Heart right ventricle (tissue), 16 donors: ENCODE results near the gene VTI1B. TPM values are rescaled to one million over a fixed set of nuclear protein-coding genes. Genes with fewer than 3 reads are reported as not detected.

Experiments
- ATAC-seq, 8 donors: fragments of 200-7000 bp; cut with Tn5 transposase; one replicate each; pipeline ENCODE4 v1.9.1; 2020; ENCODE audit warnings: mild to moderate bottlenecking in 8 of 8, moderate library complexity in 8 of 8, moderate number of reproducible peaks in 1 of 8
- DNase-seq, 2 donors: peaks; one replicate each; pipeline ENCODE4 v3.0.0-alpha.2; 2020
- H3K27ac ChIP-seq, 10 donors: fragments of 200-600 bp; sonication (generic) in 2 of 10; one replicate each; pipeline versions ENCODE4 v1.5.0 to v1.8.0; 2020 to 2022; ENCODE audit warnings: mild to moderate bottlenecking in 3 of 10
- H3K27me3 ChIP-seq, 7 donors: fragments of 200-600 bp; one replicate each; pipeline ENCODE4 v1.8.0; 2021 to 2022; ENCODE audit warnings: mild to moderate bottlenecking in 2 of 7
- H3K36me3 ChIP-seq, 9 donors: fragments of 200-600 bp; sonication (generic) in 1 of 9; one replicate each; pipeline versions ENCODE4 v1.5.0 to v1.8.0; 2020 to 2022; ENCODE audit warnings: mild to moderate bottlenecking in 2 of 9
- H3K4me1 ChIP-seq, 9 donors: fragments of 200-600 bp; sonication (generic) in 1 of 9; one replicate each; pipeline versions ENCODE4 v1.5.0 to v1.8.0; 2020 to 2022; ENCODE audit warnings: mild to moderate bottlenecking in 4 of 9
- H3K4me3 ChIP-seq, 10 donors: fragments of 200-600 bp; sonication (generic) in 2 of 10; one replicate each; pipeline versions ENCODE4 v1.5.0 to v1.8.0; 2020 to 2022; ENCODE audit warnings: mild to moderate bottlenecking in 7 of 10, moderate library complexity in 2 of 10
- H3K9me3 ChIP-seq, 11 donors: fragments of 200-600 bp in 10 of 11; sonication (generic) in 2 of 11; one replicate each; pipeline versions ENCODE4 v1.5.0 to v1.8.0; 2013 to 2022; ENCODE audit warnings: mild to moderate bottlenecking in 2 of 11, control low read depth in 1 of 11, moderate library complexity in 1 of 11
- CTCF ChIP-seq, 9 donors: fragments of 200-600 bp; sonication (generic) in 2 of 9; IDR thresholded peaks; one replicate each; pipeline versions ENCODE4 v1.5.0 to v1.8.0; 2021 to 2022; ENCODE audit warnings: antibody characterized with exemption in 9 of 9, mild to moderate bottlenecking in 5 of 9, moderate library complexity in 1 of 9
- WGBS, 2 donors: extraction: QIAGEN DNeasy Blood & Tissue Kit; methylation state at CpG; one replicate each; pipeline ENCODE4 v1.1.7; 2013; ENCODE audit warnings: inconsistent platforms in 1 of 2; 5-methylcytosine and 5-hydroxymethylcytosine counted together
- intact Hi-C, 10 donors: fragments of 100-400 bp; cut with DNase I; formaldehyde crosslinking; loops; one replicate each; pipeline versions ENCODE4 v1.11.1 to v1.14.2; 2022
- polyA plus RNA-seq, 2 donors: library from polyadenylated mRNA; stranded (reverse); fragments of 200-250 nt; gene quantifications; one replicate each; pipeline ENCODE4 v1.2.3, GENCODE V29; 2013
- total RNA-seq, 10 donors: library from RNA; stranded (reverse); fragmentation: NEBNext Ultra II Directional in 3 of 10; extraction: Animal tissue kit (Norgen Biotek cat#: 25700) in 3 of 10; gene quantifications; one replicate each; pipeline versions ENCODE4 v1.2.1 to v1.2.4, GENCODE V29; 2021 to 2023
- donor health status: Arrhythmogenic right ventricular cardiomyopathy.
- donor health status: ischemic (EF 13 %, LVEDD 7.1; RV severe dilation, severe dysfunction).
- donor health status: healthy with polysubstance abuse.
- donor health status: DM: no; HTN: yes; CAD: no.
- donor health status: DM: no; HTN: no; CAD: no.
- donor health status: ischemic (EF 25% LVEDD 6.9; RV normal size, moderate dysfunction).
- donor health status: ischemic (EF 25% LVEDD 5.7; RV mildly dilated, moderate dysfunction).
- donor health status: healthy.
- donor health status: DM: yes; HTN: yes; CAD: no.
- donor health status: Ischemic cardiomyopathy.
- donor health status: ischemic (EF 35%, LVEDD 5.7; RV mildly dilated, moderate dysfunction).
- donor health status: nonischemic (EF 11% LVEDD 7.7; RV severe dilation, severe dysfunction).
- donor health status: DM: yes; HTN: yes; CAD: no.
- donor health status: PGD.
- donor health status: ischemic (EF 29% LVEDD 5.4; RV normal size, mild dysfunction).
- donor health status: nonischemic (EF 23%, LVEDD 6.1; RV moderate dilation, normal function).

The VTI1B gene
- total and polyA plus RNA-seq, 12 donors: 64.7 to 153 (median 121) TPM

- Histone ChIP-seq H3K4me3 (peak overlapping the region in 5 of 10 donors; percentile 36 to 74 (median 70)), H3K36me3 (no peaks in the 10 kb centered on the region), H3K4me1 (peaks cover 0 to 36% (median 12%) of the 10 kb centered on the region in 9 donors), H3K27me3 (peaks cover 0 to 5% (median 0%) of the 10 kb centered on the region in 7 donors), H3K9me3 (no peaks in the 10 kb centered on the region), H3K27ac (no peak overlapping the region)
- DNase-seq (peak in 1 of 2 donors; percentile 35), ATAC-seq (peak in 7 of 8 donors; percentile 53 to 86 (median 65))
- intact Hi-C loops: loop anchor here (1.0 to 10.0 kb wide), 9 partner anchors 48 to 86 kb away; partner anchors contain the start of genes RDH12 (in 4 of the 10) and RDH11 (in 1 of the 10)
- peak; percentile 51 to 80 (median 74) for TF ChIP-seq CTCF (IDR thresholded peaks at IDR 0.05)
These were observed 55.8 kb downstream of the VTI1B start for GRCh38 chr14:67618617-67619063.

- Histone ChIP-seq H3K36me3 (no peaks in the 10 kb centered on the region), H3K4me1 (no peaks in the 10 kb centered on the region), H3K4me3 (no peak overlapping the region), H3K27ac (no peak overlapping the region), H3K27me3 (peaks cover 0 to 13% (median 0%) of the 10 kb centered on the region in 7 donors), H3K9me3 (no peaks in the 10 kb centered on the region)
- 81 to 82% methylated on average over 1 of the region's 1 CpG for WGBS, 2 donors
- intact Hi-C loops: loop anchor here in 2 of 10 donors (5.0 to 10.0 kb wide), 2 partner anchors 57 to 94 kb away; partner anchors contain the start of gene RDH12 (in 1 of the 2)
- DNase-seq: no peak
- no peak for TF ChIP-seq CTCF (IDR thresholded peaks at IDR 0.05)
- ATAC-seq: no peak
These were observed 63.9 kb downstream of the VTI1B start for GRCh38 chr14:67610491-67610890.

- no peaks in the 10 kb centered on the region for H3K36me3 ChIP-seq
- intact Hi-C loops: loop anchor here in 2 of 10 donors (5.0 to 10.0 kb wide), 2 partner anchors 58 to 95 kb away; partner anchors contain the start of gene RDH12 (in 1 of the 2)
- H3K27me3 ChIP-seq: peaks cover 0 to 15% (median 0%) of the 10 kb centered on the region in 7 donors
- ATAC-seq: no peak
- H3K4me3 ChIP-seq: no peak overlapping the region
- no peaks in the 10 kb centered on the region for H3K4me1 ChIP-seq
- no peak for DNase-seq
- WGBS, 2 donors: 78 to 82% methylated on average over 10 of the region's 10 CpGs
- no peak for TF ChIP-seq CTCF (IDR thresholded peaks at IDR 0.05)
- no peak overlapping the region for H3K27ac ChIP-seq
- H3K9me3 ChIP-seq: no peaks in the 10 kb centered on the region
These were observed 64.7 kb downstream of the VTI1B start for GRCh38 chr14:67609642-67610310.

GRCh38 chr14:67607646-67608045 lies 66.8 kb downstream of the VTI1B start:
- Histone ChIP-seq H3K27ac (no peak overlapping the region), H3K27me3 (peaks cover 0 to 15% (median 0%) of the 10 kb centered on the region in 7 donors), H3K4me1 (no peaks in the 10 kb centered on the region), H3K4me3 (no peak overlapping the region), H3K36me3 (no peaks in the 10 kb centered on the region), H3K9me3 (no peaks in the 10 kb centered on the region)
- intact Hi-C loops: no loop called here
- no peak for DNase-seq
- 78 to 79% methylated on average over 5 of the region's 5 CpGs for WGBS, 2 donors
- no peak for ATAC-seq
- no peak for TF ChIP-seq CTCF (IDR thresholded peaks at IDR 0.05)
